D341Med (cell line): ENCODE data around the gene FAM168A.
"Not testable (repeated sequence)": the region's sequence is repeated elsewhere in the genome, so short reads cannot be mapped to it uniquely, and the experiment has no call there.

Source experiments
- DNase-seq: peaks from one replicate; pipeline ENCODE4 v3.0.0; 2012; ENCODE audit warnings: low spot score

FAM168A gene

DNA sequence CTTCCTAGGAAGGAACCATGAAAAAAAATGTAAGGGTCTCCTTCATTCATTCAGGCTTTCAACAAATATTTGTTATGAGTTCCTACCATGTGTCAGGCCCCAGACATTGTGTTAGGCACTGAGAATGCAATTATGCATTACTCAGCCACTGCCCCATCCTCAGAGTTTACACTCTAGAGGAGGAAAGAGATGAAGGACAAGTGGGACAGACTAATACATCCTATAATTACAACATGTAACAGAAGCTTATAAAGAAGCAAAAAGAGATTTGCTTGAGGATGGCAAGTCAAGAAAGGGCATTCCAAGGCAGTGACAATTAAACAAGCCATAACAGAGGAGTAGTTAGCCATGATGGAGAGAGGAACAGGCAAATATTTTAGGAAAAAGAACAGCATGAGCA, 78.6 kb downstream of the FAM168A start:
- DNase-seq = no peak

DNA sequence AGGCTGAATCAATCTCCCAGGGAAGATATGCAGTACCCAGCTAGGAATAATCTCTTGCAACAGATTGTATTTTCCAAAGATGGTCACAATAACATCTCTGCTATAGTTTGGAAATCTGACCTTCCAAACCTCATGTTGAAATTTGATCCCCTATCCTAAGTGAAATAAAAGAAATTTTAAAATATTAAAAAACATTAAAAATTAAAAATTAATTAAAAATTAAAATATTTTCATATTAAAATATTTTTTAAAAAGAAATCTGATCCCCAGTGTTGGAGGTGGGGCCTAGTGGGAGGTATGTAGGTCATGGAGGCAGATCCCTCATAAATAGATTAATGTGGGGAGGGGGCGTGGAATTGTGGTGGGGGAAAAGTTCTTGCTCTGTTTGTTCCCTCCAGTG, 79.7 kb downstream of the FAM168A start:
- no peak for DNase-seq

DNA sequence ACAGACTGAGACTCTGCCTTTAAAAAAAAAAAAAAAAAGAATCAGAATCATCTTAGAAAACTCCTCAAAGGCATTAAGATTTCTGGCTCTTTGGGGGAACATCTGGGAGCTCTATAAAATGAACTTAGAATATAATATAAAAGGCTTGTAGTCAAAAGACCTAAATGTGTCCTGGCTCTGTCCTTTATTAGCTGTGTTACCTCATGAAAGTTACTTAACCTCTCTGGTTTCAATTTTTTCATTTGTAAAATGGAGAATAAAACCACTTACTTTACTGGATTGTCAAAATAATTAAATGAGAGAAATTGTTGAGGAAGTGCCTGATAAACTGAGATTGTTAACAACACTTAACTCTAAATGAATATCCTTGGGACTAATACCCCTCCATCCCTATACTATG, 81.8 kb downstream of the FAM168A start:
- DNase-seq = no peak

DNA sequence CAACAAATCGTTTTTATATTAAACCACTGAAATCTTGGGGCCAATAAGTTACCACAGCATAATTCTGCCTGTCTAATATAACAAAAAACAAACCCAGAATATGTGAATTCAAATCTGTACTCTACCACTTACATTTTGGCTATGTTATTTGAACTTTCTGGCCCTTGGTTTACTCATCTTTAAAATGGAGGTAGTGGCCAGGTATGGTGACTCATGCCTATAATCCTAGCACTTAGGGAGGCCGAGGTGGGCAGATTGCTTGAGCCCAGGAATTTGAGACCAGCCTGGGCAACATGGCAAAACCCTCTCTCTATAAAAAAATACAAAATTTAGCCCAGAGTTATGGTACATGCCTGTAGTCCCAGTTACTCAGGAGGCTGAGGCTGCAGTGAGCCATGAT, 84.2 kb downstream of the FAM168A start:
- no peak for DNase-seq

DNA sequence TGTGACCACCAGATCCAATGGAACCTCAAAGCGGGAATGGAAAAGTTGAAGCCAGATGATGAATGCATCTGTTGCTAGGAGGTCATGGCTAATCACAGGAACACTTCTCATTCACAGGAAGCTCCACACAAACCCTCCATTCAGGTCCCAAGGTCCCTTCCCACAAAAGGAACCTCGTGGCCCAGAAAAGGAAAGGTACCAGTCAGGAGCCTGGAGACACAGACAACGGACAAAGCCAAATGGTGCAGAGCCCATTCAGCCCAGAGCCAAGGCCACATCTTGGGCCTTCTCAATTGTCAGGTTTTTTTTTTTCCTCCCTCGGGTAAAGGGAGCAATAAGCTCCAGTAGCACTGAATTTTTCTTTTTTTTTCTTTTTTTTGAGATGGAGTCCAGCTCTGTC, 87.0 kb downstream of the FAM168A start:
- no peak for DNase-seq

DNA sequence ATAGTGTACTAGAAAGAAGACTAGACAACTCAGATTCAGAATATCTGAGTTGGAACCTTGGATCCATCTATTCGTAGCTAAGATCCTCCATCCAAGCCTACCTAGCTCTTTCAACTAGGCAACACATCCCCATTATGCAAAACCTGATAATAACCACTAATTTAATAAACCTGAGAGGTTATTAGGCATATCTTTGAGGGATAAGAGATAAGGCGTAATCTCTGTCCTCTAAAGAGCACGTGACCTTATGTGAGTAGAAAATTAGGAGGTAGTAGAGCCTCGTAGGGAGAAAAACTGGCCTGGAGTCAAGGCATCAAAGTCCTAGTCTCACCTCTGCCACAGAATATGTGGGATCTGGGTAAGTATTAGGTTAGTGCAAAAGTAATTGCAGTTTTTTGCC, 87.8 kb downstream of the FAM168A start:
- no peak for DNase-seq

DNA sequence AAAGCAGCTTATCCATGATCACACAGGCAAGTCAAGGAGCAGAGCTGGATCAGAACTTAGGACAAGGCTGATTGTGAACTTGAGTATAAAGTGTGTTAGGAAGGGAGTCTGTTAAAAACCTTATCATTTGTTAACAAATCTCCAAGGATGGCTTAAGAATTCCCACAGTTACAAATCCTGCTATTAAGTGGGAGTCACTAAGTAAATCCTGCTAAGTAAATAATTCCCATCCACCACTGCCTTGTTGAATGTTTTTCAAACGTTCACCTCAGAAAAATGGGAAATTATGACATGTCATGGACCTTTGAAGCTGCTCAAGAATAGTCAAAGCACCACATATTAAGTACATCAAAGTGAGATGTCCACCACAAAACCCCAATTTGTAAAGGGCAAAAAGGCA, 88.7 kb downstream of the FAM168A start:
- no peak for DNase-seq

DNA sequence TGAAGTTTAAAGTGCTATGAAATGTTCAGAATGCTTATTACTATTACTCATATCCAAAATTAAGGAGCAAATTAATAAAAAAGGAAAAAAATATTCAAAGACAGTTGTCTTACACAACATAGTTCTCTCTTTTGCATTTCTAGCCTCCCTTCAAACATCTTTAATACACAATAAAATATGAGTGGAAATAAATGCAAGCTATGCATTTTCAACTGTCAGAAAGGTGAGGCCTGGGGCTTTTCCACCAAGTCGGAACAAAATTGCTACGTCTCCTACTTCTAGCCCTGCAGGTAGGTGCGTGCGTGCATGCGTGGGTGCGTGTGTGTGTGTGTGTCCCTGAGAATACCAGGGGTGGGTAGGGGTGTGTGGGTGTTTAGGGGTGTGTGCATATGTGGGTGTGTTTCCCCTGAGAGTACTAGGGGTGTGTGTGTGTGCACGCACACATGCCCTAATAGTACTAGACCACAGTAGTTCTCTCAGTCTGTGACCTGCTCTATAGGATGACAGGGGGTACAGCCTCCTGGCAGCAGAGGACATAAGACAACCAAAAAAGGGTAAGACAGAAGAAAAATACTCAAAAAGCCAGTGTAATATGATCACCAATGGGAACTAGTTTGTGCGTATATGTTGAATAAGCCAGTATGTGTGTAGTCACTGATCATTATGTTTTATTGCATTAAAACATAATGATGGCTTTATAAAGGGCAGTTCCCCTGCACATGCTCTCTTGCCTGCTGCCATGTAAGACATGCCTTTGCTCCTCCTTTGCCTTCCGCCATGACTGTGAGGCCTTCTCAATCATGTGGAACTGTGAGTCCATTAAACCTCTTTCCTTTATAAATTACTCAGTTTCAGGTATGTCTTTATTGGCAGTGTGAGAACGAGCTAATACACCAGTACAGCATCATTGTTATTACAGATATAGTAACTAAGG, 89.4 kb downstream of the FAM168A start:
- DNase-seq = no peak

DNA sequence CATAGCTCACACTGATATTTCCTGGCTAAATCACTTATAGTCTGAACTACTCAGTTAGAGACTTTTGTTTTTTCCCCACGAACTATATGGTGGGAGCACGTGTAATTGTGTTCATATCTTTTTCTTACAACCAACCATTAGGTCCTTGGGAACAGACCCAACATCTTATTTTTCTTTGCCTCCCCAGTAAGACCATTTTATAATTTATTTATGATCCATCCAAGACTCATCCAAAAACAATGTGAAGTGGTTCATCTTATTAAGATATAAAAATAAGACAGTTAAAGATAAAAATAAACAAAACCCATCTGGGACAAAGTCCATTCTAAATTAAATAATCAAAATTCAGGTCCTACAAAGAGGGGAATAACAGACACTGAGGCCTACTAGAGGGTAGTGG, 90.8 kb downstream of the FAM168A start:
- DNase-seq = no peak

DNA sequence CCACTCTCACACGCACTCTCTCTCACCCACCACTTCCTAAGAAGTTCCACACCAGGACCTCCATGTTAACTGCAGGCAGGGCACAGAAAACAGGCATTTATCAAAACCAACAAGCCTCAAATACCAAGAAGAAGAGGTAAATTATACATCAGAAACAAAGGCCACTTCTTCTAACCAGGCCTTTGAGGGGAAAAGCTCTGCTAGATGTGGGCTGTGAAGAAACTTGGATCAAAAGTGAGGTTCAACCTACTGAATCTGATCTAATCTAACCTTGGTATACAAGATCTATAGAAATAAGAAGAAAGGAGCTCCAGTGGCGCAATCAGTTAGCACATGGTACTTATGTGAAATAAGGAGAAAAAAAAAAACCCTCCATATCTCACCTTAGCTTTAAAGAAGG, 91.9 kb downstream of the FAM168A start:
- no peak for DNase-seq

DNA sequence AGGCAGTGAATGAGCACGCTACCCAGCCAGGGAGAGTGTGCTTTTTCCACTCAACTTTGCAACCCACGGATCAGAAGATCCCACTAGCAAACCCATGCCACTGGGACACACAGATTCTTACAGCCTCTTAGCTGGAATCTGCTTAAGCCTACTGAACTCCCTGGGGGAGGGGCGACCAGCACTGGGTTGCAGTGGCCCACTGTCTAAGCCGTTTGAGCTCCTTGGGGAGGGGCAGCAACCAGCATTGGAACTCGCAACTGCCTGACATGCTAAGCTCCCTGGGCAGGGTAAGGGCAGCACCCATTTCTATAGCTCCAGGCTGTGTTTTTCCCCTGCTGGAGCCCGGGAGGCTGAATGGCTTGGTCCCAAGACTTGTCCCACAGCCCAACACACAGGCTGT, 99.6 kb downstream of the FAM168A start:
- peak; percentile 60 for DNase-seq

DNA sequence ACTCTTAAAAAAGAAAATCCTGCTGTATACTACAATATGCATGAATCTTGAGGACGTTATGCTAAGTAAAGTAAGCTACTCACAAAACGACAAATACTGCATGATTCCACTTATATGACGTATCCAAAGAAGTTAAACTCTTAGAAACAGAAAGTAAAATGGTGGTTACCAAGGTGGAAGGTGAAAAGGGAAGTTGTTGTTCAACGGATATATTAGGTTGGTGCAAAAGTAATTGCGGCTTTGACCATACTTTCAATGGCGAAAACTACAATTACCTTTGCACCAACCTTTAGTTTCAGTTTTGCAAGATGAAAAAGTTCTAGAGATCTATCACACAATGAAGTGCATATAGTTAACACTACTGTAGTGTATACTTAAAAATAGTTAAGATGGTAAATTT, 101.8 kb downstream of the FAM168A start:
- DNase-seq = no peak

DNA sequence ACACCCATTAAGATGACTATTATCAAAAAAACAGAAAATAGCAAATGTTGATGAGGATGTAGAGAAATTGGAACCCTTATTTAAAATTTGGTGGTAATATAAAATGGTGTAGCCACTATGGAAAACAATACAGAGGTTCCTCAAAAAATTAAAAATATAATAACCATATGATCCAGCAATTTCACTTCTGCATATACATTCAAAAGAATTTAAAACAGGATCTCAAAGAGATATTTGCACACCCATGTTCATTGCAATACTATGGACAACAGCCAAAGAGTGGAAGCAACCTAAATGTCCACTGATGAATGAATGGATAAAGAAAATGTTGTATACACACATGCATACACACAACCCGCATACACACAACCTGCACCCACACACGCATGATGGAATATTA, 102.2 kb downstream of the FAM168A start:
- no peak for DNase-seq

DNA sequence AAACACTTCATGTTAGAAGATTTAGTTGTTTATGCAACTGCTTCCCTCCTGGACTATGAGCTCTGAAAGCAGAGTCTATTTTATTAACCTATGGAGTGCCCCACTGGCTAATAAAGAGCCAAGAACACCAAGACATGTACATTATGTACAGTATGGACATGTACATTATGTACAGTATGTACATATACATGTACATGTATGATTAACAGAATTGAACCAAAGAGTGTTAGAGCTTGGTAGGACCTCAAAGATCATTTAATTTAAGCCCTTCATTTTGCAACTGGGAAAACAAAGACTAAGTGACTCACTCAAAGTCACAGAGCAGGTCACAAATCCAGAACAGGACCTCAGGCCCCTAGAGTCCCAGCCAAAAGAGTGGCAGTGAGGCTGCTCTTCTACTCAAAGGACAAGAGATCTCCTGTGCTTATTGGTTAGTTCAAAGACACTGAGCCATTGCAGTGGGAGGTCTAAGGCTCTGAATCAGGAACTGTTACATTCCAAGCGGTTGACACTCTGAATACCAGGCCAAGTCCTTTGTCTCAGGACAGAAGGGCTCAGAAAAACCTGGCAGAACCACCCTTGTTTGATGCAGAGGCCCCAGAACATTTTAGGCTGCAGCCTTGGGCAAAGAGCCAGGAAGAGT, 103.8 kb downstream of the FAM168A start:
- DNase-seq = no peak

DNA sequence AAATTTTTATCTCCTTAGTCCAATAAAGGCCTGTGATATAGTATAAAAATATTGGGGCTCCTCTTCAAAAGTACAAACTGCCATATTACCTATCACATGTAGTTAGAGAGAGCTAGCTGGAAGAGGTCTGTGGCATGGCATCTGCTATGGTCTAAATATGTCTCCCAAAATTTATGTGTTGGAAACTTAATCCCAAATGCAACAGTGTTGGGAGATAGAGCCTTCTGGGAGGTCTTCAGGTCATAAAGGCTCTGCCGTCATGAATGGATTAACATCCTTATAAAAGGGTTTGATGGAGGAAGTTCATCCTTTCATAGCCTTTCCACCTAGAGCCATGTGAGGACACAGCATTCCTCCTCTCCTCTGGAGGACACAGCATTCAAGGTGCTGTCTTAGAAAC, 116.3 kb downstream of the FAM168A start:
- no peak for DNase-seq

DNA sequence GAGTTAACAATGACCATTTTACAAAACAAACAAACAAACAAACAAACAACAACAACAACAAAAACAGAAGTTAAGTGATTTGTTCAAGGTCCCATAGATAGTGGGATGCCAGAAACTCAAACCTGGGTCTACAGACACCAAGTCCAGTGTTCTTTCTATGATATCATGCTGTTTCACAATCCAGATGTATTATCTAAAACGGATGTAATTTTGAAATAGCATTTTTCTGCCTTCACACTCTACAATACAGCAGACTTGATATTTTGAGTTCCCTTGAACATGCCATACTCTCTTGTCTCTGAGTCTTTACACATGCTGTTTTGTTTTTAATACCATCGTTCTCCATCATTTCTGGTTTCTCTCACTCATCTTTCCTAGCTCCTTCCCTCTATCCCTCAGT, 117.2 kb downstream of the FAM168A start:
- DNase-seq = no peak

DNA sequence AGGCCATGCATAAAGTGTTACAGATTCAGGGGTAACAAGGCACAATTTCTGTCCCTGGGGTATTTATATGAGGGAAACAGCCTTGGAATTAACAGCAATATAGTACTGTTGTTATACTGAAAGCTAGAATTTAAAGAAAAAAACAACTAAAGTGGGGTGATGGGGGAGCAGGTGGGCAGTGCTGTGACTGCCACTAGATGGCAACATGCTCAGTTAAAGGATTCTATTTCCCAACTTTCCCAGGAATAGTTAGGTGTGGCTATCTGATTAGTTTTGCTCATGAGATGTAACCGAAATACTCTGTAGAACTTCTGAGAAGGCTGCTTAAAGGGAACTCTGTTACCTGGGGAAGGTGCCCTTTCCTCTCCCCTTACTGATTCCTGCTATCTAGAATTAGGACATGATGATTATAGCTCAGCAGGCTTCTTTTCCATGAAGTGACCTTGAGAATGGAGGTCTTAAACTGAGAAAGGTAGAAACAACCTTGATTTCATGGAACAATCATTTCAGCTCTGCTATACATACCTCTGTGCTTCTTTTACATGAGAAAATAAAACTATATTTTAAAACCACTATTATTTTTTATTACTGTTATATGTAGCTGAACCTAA, 119.1 kb downstream of the FAM168A start:
- peak; percentile 70 for DNase-seq

DNA sequence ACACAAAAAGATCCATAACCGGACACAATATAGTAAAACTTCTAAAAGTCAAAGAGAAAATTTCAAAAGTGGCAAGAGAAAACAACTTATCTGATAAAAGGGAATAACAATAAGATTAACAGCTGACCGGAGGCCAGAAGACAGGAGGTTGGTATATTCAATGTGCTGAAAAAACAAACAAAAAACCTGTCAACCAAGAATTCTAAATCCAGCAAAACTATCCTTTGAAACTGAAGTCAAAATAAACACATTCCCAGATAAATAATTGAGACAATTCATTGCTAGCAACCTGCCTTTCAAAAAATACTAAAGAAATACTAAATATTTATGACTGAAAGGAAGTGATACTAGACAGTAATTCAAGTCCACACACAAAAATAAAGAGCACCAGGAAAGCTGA, 120.4 kb downstream of the FAM168A start:
- DNase-seq = no peak

DNA sequence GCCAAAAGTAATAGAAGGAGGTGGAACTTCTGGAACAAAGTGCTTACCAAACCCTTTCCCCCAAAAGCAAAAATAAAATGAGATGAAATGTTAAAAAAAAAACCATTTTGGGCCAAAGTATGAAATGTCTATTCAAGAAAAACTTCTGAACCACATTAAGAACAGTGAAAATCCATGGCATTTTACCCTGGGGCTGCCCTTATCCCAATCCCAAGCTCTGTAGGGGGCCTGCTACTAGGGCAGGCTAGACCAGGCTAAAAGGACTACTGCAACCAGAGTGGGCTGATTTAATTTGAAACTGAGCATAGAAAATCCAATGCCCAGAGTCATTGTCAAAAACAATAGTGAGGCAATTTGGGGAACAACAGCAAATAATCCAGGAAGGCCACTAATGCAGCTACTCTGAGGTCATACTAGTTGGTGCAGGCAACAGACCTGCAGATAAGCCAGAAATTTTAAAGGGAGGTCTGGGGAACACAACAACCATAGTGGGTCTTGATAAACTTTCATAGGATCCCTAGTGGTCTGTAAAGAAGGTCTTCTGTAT, 122.3 kb downstream of the FAM168A start:
- no peak for DNase-seq

DNA sequence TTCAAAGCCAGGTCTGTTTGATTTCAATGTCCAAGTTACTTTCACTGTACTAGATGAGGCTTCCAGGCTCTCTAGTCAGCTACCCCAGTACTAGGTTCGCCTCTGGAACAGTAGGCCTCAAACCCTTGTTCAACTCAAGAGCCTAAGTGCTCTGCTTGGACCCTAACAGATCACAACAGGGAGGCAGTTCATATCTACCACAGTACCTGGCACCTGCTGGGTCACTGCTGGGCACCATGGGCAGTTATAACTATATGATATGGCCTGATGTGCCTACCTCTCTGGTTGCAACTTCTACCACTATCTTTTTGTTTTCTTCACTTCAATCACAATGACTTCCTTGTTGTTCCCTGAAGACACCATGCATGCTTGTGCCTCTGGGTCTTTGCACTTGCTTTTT, 124.7 kb downstream of the FAM168A start:
- DNase-seq = no peak

DNA sequence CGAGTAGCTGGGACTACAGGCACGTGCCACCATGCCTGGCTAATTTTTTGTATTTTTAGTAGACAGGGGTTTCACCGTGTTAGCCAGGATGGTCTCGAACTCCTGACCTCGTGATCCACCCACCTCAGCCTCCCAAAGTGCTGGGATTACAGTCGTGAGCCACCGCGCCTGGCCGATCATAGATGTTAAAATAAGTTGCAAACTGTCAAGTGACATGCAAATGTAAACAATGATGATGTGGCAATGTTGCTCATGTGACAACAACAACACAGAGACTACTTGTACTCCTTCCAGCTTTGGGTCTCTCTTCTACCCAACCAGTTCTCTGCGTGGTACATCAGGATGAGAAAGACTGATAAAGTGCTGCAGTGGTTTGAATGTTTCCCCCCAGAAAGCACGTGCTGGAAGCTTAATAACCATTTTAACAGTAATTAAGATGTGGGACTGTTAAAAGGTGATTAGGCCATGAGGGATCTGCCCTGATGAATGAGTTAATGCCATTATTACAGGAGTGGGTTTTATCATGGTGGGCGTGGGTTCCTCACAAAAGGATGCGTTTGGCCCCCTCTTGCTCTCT, 127.8 kb downstream of the FAM168A start:
- DNase-seq = not testable (repeated sequence)

DNA sequence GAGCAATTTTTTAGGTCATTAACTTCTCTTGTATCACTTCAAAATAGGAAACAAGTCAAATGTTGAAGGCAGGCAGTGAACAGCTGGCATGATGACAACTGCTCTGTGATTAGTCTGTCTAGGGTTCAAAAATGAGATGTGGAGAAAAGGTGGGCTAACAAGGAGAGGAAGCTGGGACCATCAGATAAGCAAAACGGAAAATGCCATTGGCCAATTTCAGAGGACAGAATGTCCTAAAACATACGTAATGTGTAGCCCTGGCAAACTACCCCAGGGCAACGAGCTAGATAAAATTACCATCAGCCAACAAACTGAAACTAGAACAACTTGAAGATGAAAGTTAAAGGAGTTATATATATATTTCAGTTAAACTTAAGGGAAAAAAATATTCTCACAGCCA, 128.5 kb downstream of the FAM168A start:
- DNase-seq = no peak
